Measurements from ENCODE around the gene DDAH1.

Gene DDAH1

GRCh38 chr1:85379203-85380136 is 85.5 kb downstream of the DDAH1 start:
- no peak overlapping the region for H3K4me3 ChIP-seq (ENCODE audit: low read length)

DNA sequence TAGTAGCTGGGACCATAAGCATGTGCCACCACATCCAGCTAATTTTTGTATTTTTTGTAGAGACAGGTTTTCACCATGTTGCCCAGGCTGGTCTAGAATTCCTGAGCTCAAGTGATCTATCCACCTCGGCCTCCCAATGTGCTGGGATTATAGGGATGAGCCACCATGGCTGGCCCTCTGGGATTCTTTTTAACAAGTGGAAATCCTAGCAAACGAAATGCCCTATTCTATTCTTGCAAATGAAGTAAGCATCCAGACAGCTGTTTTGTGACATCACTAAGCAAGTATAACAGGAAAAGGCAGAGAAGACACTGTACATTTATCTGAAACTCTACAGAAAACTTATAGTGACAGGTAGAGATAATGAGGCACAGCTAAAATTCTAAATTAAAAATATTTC is 86.4 kb downstream of the DDAH1 start:
- no peaks in the 10 kb centered on the region for H3K79me2 ChIP-seq (ENCODE audit: low read length)
- H3K9me3 ChIP-seq (ENCODE audit: insufficient read depth, low read length) = 0 out of 2 replicates have a peak, but pooled peaks cover 3% of the 10 kb centered on the region
- H3K4me3 ChIP-seq (ENCODE audit: low read length) = no peak overlapping the region

More at GRCh38 chr1:85379203-85380136, 85.5 kb downstream of the DDAH1 start:
- H3K79me2 ChIP-seq (ENCODE audit: low read length) = no peaks in the 10 kb centered on the region
- no peak overlapping the region for H2AFZ ChIP-seq (ENCODE audit: low read depth, low read length)
- no peak overlapping the region for H3K9ac ChIP-seq (ENCODE audit: low read length)
- H3K27me3 ChIP-seq (ENCODE audit: low read depth, low read length) = no peaks in the 10 kb centered on the region
- H4K20me1 ChIP-seq (ENCODE audit: insufficient read depth, low read length) = no peaks in the 10 kb centered on the region
- H3K36me3 ChIP-seq (replicated peaks; ENCODE audit: low read depth, low read length) = no peaks in the 10 kb centered on the region
- H3K9me3 ChIP-seq (ENCODE audit: insufficient read depth, low read length) = 0 out of 2 replicates have a peak, but pooled peaks cover 3% of the 10 kb centered on the region
- H3K27ac ChIP-seq (ENCODE audit: low read length) = no peak overlapping the region
- TF ChIP-seq, protein P1, sequence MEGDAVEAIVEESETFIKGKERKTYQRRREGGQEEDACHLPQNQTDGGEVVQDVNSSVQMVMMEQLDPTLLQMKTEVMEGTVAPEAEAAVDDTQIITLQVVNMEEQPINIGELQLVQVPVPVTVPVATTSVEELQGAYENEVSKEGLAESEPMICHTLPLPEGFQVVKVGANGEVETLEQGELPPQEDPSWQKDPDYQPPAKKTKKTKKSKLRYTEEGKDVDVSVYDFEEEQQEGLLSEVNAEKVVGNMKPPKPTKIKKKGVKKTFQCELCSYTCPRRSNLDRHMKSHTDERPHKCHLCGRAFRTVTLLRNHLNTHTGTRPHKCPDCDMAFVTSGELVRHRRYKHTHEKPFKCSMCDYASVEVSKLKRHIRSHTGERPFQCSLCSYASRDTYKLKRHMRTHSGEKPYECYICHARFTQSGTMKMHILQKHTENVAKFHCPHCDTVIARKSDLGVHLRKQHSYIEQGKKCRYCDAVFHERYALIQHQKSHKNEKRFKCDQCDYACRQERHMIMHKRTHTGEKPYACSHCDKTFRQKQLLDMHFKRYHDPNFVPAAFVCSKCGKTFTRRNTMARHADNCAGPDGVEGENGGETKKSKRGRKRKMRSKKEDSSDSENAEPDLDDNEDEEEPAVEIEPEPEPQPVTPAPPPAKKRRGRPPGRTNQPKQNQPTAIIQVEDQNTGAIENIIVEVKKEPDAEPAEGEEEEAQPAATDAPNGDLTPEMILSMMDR (IDR thresholded peaks at IDR 0.05; ENCODE audit: low read depth, low read length) = no peak
- TF ChIP-seq EZH2phosphoT487 (IDR thresholded peaks at IDR 0.05; ENCODE audit: low read depth) = no peak
- H3K4me2 ChIP-seq (ENCODE audit: low read length) = no peak overlapping the region
- no peaks in the 10 kb centered on the region for H3K4me1 ChIP-seq (ENCODE audit: low read length)

GRCh38 chr1:85376356-85376755 is 88.6 kb downstream of the DDAH1 start:
- Histone ChIP-seq H3K79me2 (ENCODE audit: low read length) (no peaks in the 10 kb centered on the region), H3K4me1 (ENCODE audit: low read length) (0 out of 2 replicates have a peak, but pooled peaks cover 4% of the 10 kb centered on the region), H3K9me3 (ENCODE audit: insufficient read depth, low read length) (no peaks in the 10 kb centered on the region), H3K9ac (ENCODE audit: low read length) (no peak overlapping the region), H3K27ac (ENCODE audit: low read length) (no peak overlapping the region), H2AFZ (ENCODE audit: low read depth, low read length) (no peak overlapping the region), H3K36me3 (replicated peaks; ENCODE audit: low read depth, low read length) (no peaks in the 10 kb centered on the region), H3K27me3 (ENCODE audit: low read depth, low read length) (no peaks in the 10 kb centered on the region), H3K4me3 (ENCODE audit: low read length) (no peak overlapping the region), H3K4me2 (ENCODE audit: low read length) (no peak overlapping the region), H4K20me1 (ENCODE audit: insufficient read depth, low read length) (no peaks in the 10 kb centered on the region)
- TF ChIP-seq, protein P1 (IDR thresholded peaks at IDR 0.05; ENCODE audit: low read depth, low read length) = no peak
- TF ChIP-seq EZH2phosphoT487 (IDR thresholded peaks at IDR 0.05; ENCODE audit: low read depth) = no peak

More for the DNA sequence above, 86.4 kb downstream of the DDAH1 start:
- Histone ChIP-seq H4K20me1 (ENCODE audit: insufficient read depth, low read length) (no peaks in the 10 kb centered on the region), H3K27me3 (ENCODE audit: low read depth, low read length) (no peaks in the 10 kb centered on the region), H3K9ac (ENCODE audit: low read length) (no peak overlapping the region), H3K27ac (ENCODE audit: low read length) (no peak overlapping the region), H3K36me3 (replicated peaks; ENCODE audit: low read depth, low read length) (no peaks in the 10 kb centered on the region), H2AFZ (ENCODE audit: low read depth, low read length) (no peak overlapping the region), H3K4me2 (ENCODE audit: low read length) (no peak overlapping the region), H3K4me1 (ENCODE audit: low read length) (no peaks in the 10 kb centered on the region)
- TF ChIP-seq, protein P1 (IDR thresholded peaks at IDR 0.05; ENCODE audit: low read depth, low read length) = no peak

- Histone ChIP-seq H2AFZ (ENCODE audit: low read depth, low read length) (no peak overlapping the region), H3K36me3 (replicated peaks; ENCODE audit: low read depth, low read length) (no peaks in the 10 kb centered on the region), H3K4me1 (ENCODE audit: low read length) (0 out of 2 replicates have a peak, but pooled peaks cover 4% of the 10 kb centered on the region), H3K4me3 (ENCODE audit: low read length) (no peak overlapping the region), H3K4me2 (ENCODE audit: low read length) (no peak overlapping the region), H3K9me3 (ENCODE audit: insufficient read depth, low read length) (no peaks in the 10 kb centered on the region), H3K79me2 (ENCODE audit: low read length) (no peaks in the 10 kb centered on the region), H3K27ac (ENCODE audit: low read length) (no peak overlapping the region), H3K9ac (ENCODE audit: low read length) (no peak overlapping the region), H3K27me3 (ENCODE audit: low read depth, low read length) (no peaks in the 10 kb centered on the region), H4K20me1 (ENCODE audit: insufficient read depth, low read length) (no peaks in the 10 kb centered on the region)
- TF ChIP-seq, protein P1 (IDR thresholded peaks at IDR 0.05; ENCODE audit: low read depth, low read length) = no peak
- TF ChIP-seq EZH2phosphoT487 (IDR thresholded peaks at IDR 0.05; ENCODE audit: low read depth) = no peak
These were observed 89.5 kb downstream of the DDAH1 start for GRCh38 chr1:85375493-85375892.
